ENCODE results near the gene NKAIN2.
"Not testable (repeated sequence)": the region's sequence is repeated elsewhere in the genome, so short reads cannot be mapped to it uniquely, and the experiment has no call there.

NKAIN2 gene

GRCh38 chr6:124339610-124340334 is 536.1 kb downstream of the NKAIN2 start (continued):
- TF ChIP-seq ZNF70 (CRISPR knock-in tag; IDR thresholded peaks at IDR 0.05) (no peak), ISL1 (CRISPR knock-in tag; IDR thresholded peaks at IDR 0.05) (no peak), PATZ1 (CRISPR knock-in tag; IDR thresholded peaks at IDR 0.05; ENCODE audit: borderline replicate concordance) (no peak), OSR1 (CRISPR knock-in tag; IDR thresholded peaks at IDR 0.05) (no peak), SNAI2 (CRISPR knock-in tag; IDR thresholded peaks at IDR 0.05) (no peak)

GRCh38 chr6:124348339-124348738 is 544.7 kb downstream of the NKAIN2 start:
- not testable (repeated sequence) for ATAC-seq

GRCh38 chr6:124355146-124355545 is 551.5 kb downstream of the NKAIN2 start:
- TF ChIP-seq GLIS3 (CRISPR knock-in tag; IDR thresholded peaks at IDR 0.05) = no peak
- no peak for TF ChIP-seq ISL1 (CRISPR knock-in tag; IDR thresholded peaks at IDR 0.05)
- TF ChIP-seq POU6F1 (CRISPR knock-in tag; IDR thresholded peaks at IDR 0.05; ENCODE audit: borderline replicate concordance, low read depth) = no peak
- TF ChIP-seq CSDC2 (CRISPR knock-in tag; IDR thresholded peaks at IDR 0.05) = no peak
- no peak for TF ChIP-seq PATZ1 (CRISPR knock-in tag; IDR thresholded peaks at IDR 0.05; ENCODE audit: borderline replicate concordance)
- TF ChIP-seq TSHZ2 (CRISPR knock-in tag; IDR thresholded peaks at IDR 0.05) = no peak
- TF ChIP-seq ZFP3 (CRISPR knock-in tag; IDR thresholded peaks at IDR 0.05) = no peak
- TF ChIP-seq ZNF8 (CRISPR knock-in tag; IDR thresholded peaks at IDR 0.05) = no peak
- no peak for TF ChIP-seq CREB5 (CRISPR knock-in tag; IDR thresholded peaks at IDR 0.05; ENCODE audit: low read depth)
- no peak for TF ChIP-seq TCF4 (CRISPR knock-in tag; IDR thresholded peaks at IDR 0.05; ENCODE audit: borderline replicate concordance)
- no peak for TF ChIP-seq ZNF70 (CRISPR knock-in tag; IDR thresholded peaks at IDR 0.05)
- no peak for ATAC-seq

GRCh38 chr6:124356276-124356810 is 552.7 kb downstream of the NKAIN2 start:
- no peak for TF ChIP-seq OSR1 (CRISPR knock-in tag; IDR thresholded peaks at IDR 0.05)
- no peak for TF ChIP-seq ISL1 (CRISPR knock-in tag; IDR thresholded peaks at IDR 0.05)
- no peak for TF ChIP-seq SNAI2 (CRISPR knock-in tag; IDR thresholded peaks at IDR 0.05)
- no peak for TF ChIP-seq PATZ1 (CRISPR knock-in tag; IDR thresholded peaks at IDR 0.05; ENCODE audit: borderline replicate concordance)
- no peak for TF ChIP-seq POU6F1 (CRISPR knock-in tag; IDR thresholded peaks at IDR 0.05; ENCODE audit: borderline replicate concordance, low read depth)
- TF ChIP-seq CSDC2 (CRISPR knock-in tag; IDR thresholded peaks at IDR 0.05) = no peak
- TF ChIP-seq CREB5 (CRISPR knock-in tag; IDR thresholded peaks at IDR 0.05; ENCODE audit: low read depth) = no peak
- TF ChIP-seq PPARA (CRISPR knock-in tag; IDR thresholded peaks at IDR 0.05; ENCODE audit: borderline replicate concordance) = no peak
- no peak for TF ChIP-seq ESRRG (CRISPR knock-in tag; IDR thresholded peaks at IDR 0.05)
- no peak for TF ChIP-seq GLIS3 (CRISPR knock-in tag; IDR thresholded peaks at IDR 0.05)
- no peak for ATAC-seq
